GM06990 (cell line): Measurements from ENCODE around the gene PLXNA4.

Experiments used
- DNase-seq: peaks from one replicate; pipeline ENCODE4 v3.0.0-alpha.2; 2011; ENCODE audit not compliant: insufficient read length; ENCODE audit errors: extremely low read depth
- H3K27me3 ChIP-seq: replicated peaks from 2 replicates; pipeline ENCODE4 v1.6.0; 2011; ENCODE audit warnings: low read length; ENCODE audit not compliant: control insufficient read depth, insufficient read depth
- H3K36me3 ChIP-seq: 2 replicates; pipeline ENCODE4 v1.5.1; 2011; ENCODE audit warnings: low read length; ENCODE audit not compliant: control insufficient read depth, insufficient read depth
- H3K4me3 ChIP-seq: replicated peaks from 2 replicates; pipeline ENCODE4 v1.5.1; 2011; ENCODE audit warnings: low read depth, mild to moderate bottlenecking, control low read depth, low read length
- CTCF ChIP-seq: IDR thresholded peaks from 2 replicates; pipeline ENCODE4 v1.5.1; 2011; ENCODE audit warnings: low read length, control low read depth, mild to moderate bottlenecking, inconsistent platforms; ENCODE audit not compliant: insufficient read depth, poor library complexity, severe bottlenecking

PLXNA4 gene

GRCh38 chr7:132565885-132566284 lies 10.4 kb downstream of the PLXNA4 start:
- no peak for TF ChIP-seq CTCF
- DNase-seq: no peak
- no peak overlapping the region for H3K4me3 ChIP-seq
- H3K27me3 ChIP-seq: peaks cover 1% of the 10 kb centered on the region; the same call in 1 of the 2 replicates
- H3K36me3 ChIP-seq: no peaks in the 10 kb centered on the region

- Histone ChIP-seq H3K4me3 (no peak overlapping the region), H3K36me3 (no peaks in the 10 kb centered on the region), H3K27me3 (peaks cover 1% of the 10 kb centered on the region; the same call in 1 of the 2 replicates)
- no peak for TF ChIP-seq CTCF
- no peak for DNase-seq
These were observed 10.8 kb downstream of the PLXNA4 start for GRCh38 chr7:132565441-132565840.

- no peak for TF ChIP-seq CTCF
- Histone ChIP-seq H3K36me3 (no peaks in the 10 kb centered on the region), H3K27me3 (peaks cover 1% of the 10 kb centered on the region; the same call in 1 of the 2 replicates), H3K4me3 (no peak overlapping the region)
- DNase-seq: no peak
These were observed 11.4 kb downstream of the PLXNA4 start for GRCh38 chr7:132564849-132565248.

- H3K4me3 ChIP-seq: no peak overlapping the region
These were observed 12.2 kb downstream of the PLXNA4 start for GRCh38 chr7:132564090-132564489.

GRCh38 chr7:132562690-132563089 lies 13.6 kb downstream of the PLXNA4 start:
- no peak for DNase-seq
- Histone ChIP-seq H3K36me3 (no peaks in the 10 kb centered on the region), H3K27me3 (no peaks in the 10 kb centered on the region), H3K4me3 (no peak overlapping the region)
- TF ChIP-seq CTCF: no peak

More at GRCh38 chr7:132564090-132564489, 12.2 kb downstream of the PLXNA4 start:
- Histone ChIP-seq H3K27me3 (peaks cover 1% of the 10 kb centered on the region; the same call in 1 of the 2 replicates), H3K36me3 (no peaks in the 10 kb centered on the region)
- TF ChIP-seq CTCF: no peak
- DNase-seq: no peak

GRCh38 chr7:132561763-132562162 lies 14.5 kb downstream of the PLXNA4 start:
- no peak for TF ChIP-seq CTCF
- Histone ChIP-seq H3K27me3 (no peaks in the 10 kb centered on the region), H3K36me3 (no peaks in the 10 kb centered on the region), H3K4me3 (no peak overlapping the region)
- no peak for DNase-seq
